Femur (tissue), 1 donor: ENCODE results near the gene FCMR.

ENCODE experiments used
- DNase-seq: peaks from one replicate; pipeline ENCODE4 v3.0.0-alpha.2; 2017

The FCMR gene

GRCh38 chr1:206898915-206899431 lies 22.8 kb downstream of the FCMR start:
- no peak for DNase-seq

- no peak for DNase-seq
Observed at GRCh38 chr1:206898089-206898914, 23.4 kb downstream of the FCMR start.

GRCh38 chr1:206897175-206897574 lies 24.6 kb downstream of the FCMR start, which contains the start of gene IL24:
IL24 (plus strand) TSS chr1:206897443; CDS start chr1:206897833, 390 bp downstream.
- no peak for DNase-seq

- DNase-seq: no peak
Observed at GRCh38 chr1:206896261-206896660, 25.5 kb downstream of the FCMR start.

GRCh38 chr1:206895837-206896242 lies 25.9 kb downstream of the FCMR start:
- no peak for DNase-seq

GRCh38 chr1:206895325-206895724 lies 26.4 kb downstream of the FCMR start:
- no peak for DNase-seq

GRCh38 chr1:206893380-206893779 lies 28.4 kb downstream of the FCMR start:
- DNase-seq: no peak

GRCh38 chr1:206892351-206892984 lies 29.3 kb downstream of the FCMR start:
- DNase-seq: no peak

- DNase-seq: no peak
Observed at GRCh38 chr1:206891412-206891811, 30.3 kb downstream of the FCMR start.

- DNase-seq: no peak
Observed at GRCh38 chr1:206890125-206891060, 31.3 kb downstream of the FCMR start.

GRCh38 chr1:206887701-206888100 lies 34.0 kb downstream of the FCMR start:
- DNase-seq: no peak

- DNase-seq: no peak
Observed at GRCh38 chr1:206886831-206887230, 34.9 kb downstream of the FCMR start.

- no peak for DNase-seq
Observed at GRCh38 chr1:206885341-206886060, 36.2 kb downstream of the FCMR start.

- DNase-seq: no peak
Observed at GRCh38 chr1:206883876-206884275, 37.9 kb downstream of the FCMR start.

GRCh38 chr1:206883160-206883559 lies 38.6 kb downstream of the FCMR start:
- no peak for DNase-seq

GRCh38 chr1:206882555-206882954 lies 39.2 kb downstream of the FCMR start:
- DNase-seq: no peak

GRCh38 chr1:206880314-206880713 lies 41.4 kb downstream of the FCMR start:
- no peak for DNase-seq

- no peak for DNase-seq
Observed at GRCh38 chr1:206878456-206878855, 43.3 kb downstream of the FCMR start.

GRCh38 chr1:206875752-206876377 lies 45.9 kb downstream of the FCMR start:
- DNase-seq: no peak

- DNase-seq: no peak
Observed at GRCh38 chr1:206873603-206874188, 48.0 kb downstream of the FCMR start.

GRCh38 chr1:206872139-206872538 lies 49.6 kb downstream of the FCMR start:
- no peak for DNase-seq
